GM19397 (cell line): ENCODE results near the gene RSU1.

Experiments
- ATAC-seq: cut with Tn5 transposase; IDR thresholded peaks from one replicate; pipeline ENCODE4 v1.9.1; 2021; ENCODE audit warnings: mild to moderate bottlenecking, moderate library complexity; ENCODE audit not compliant: unreplicated experiment

Gene RSU1

GRCh38 chr10:16611037-16611436 lies 206.2 kb downstream of the RSU1 start:
- ATAC-seq: no peak

- ATAC-seq: no peak
Observed at GRCh38 chr10:16609211-16609610, 208.0 kb downstream of the RSU1 start.

- ATAC-seq: no peak
Observed at GRCh38 chr10:16606923-16607322, 210.3 kb downstream of the RSU1 start.

- ATAC-seq: no peak
Observed at GRCh38 chr10:16606421-16606820, 210.8 kb downstream of the RSU1 start.

GRCh38 chr10:16603308-16603707 lies 213.9 kb downstream of the RSU1 start:
- ATAC-seq: no peak

- ATAC-seq: no peak
Observed at GRCh38 chr10:16602104-16602775, 215.0 kb downstream of the RSU1 start.

- no peak for ATAC-seq
Observed at GRCh38 chr10:16599662-16600061, 217.6 kb downstream of the RSU1 start.

GRCh38 chr10:16597656-16598055 lies 219.6 kb downstream of the RSU1 start:
- no peak for ATAC-seq

GRCh38 chr10:16592378-16592777 lies 224.8 kb downstream of the RSU1 start:
- ATAC-seq: no peak

GRCh38 chr10:16586358-16587138 lies 230.7 kb downstream of the RSU1 start:
- peak; percentile 83 for ATAC-seq

- no peak for ATAC-seq
Observed at GRCh38 chr10:16585103-16585502, 232.1 kb downstream of the RSU1 start.

- ATAC-seq: no peak
Observed at GRCh38 chr10:16583382-16583781, 233.8 kb downstream of the RSU1 start.

- ATAC-seq: no peak
Observed at GRCh38 chr10:16581202-16581601, 236.0 kb downstream of the RSU1 start.

GRCh38 chr10:16570731-16571130 lies 246.5 kb downstream of the RSU1 start:
- ATAC-seq: peak; percentile 90

GRCh38 chr10:16566202-16566805 lies 250.9 kb downstream of the RSU1 start:
- ATAC-seq: no peak

- no peak for ATAC-seq
Observed at GRCh38 chr10:16565604-16566003, 251.6 kb downstream of the RSU1 start.

GRCh38 chr10:16562891-16563290 lies 254.3 kb downstream of the RSU1 start:
- no peak for ATAC-seq

- ATAC-seq: no peak
Observed at GRCh38 chr10:16559236-16559773, 257.9 kb downstream of the RSU1 start.

GRCh38 chr10:16547973-16548372 lies 269.3 kb downstream of the RSU1 start:
- no peak for ATAC-seq

GRCh38 chr10:16545116-16545736 lies 272.0 kb downstream of the RSU1 start:
- ATAC-seq: no peak

- ATAC-seq: no peak
Observed at GRCh38 chr10:16544591-16544990, 272.6 kb downstream of the RSU1 start.
